Measurements from ENCODE around the gene ZNF800. TPM values are rescaled to one million over a fixed set of nuclear protein-coding genes. Genes with fewer than 3 reads are reported as not detected.

Gene ZNF800
- total RNA-seq, 1 donor = 37.5 TPM

- no peak overlapping the region for H3K4me3 ChIP-seq (ENCODE audit: low read depth, low read length)
- no peak for DNase-seq (ENCODE audit: low read depth)
- no peak for TF ChIP-seq CTCF (IDR thresholded peaks at IDR 0.05; ENCODE audit: insufficient read depth, low read length)
These were observed 49.9 kb downstream of the ZNF800 start for GRCh38 chr7:127342596-127342995.

GRCh38 chr7:127338122-127338521 is 54.4 kb downstream of the ZNF800 start:
- TF ChIP-seq CTCF (IDR thresholded peaks at IDR 0.05; ENCODE audit: insufficient read depth, low read length) = no peak
- no peak for DNase-seq (ENCODE audit: low read depth)
- no peak overlapping the region for H3K4me3 ChIP-seq (ENCODE audit: low read depth, low read length)

GRCh38 chr7:127337581-127337980 is 54.9 kb downstream of the ZNF800 start:
- no peak for TF ChIP-seq CTCF (IDR thresholded peaks at IDR 0.05; ENCODE audit: insufficient read depth, low read length)
- DNase-seq (ENCODE audit: low read depth) = no peak

GRCh38 chr7:127336458-127336857 is 56.0 kb downstream of the ZNF800 start:
- no peak overlapping the region for H3K4me3 ChIP-seq (ENCODE audit: low read depth, low read length)
- no peak for TF ChIP-seq CTCF (IDR thresholded peaks at IDR 0.05; ENCODE audit: insufficient read depth, low read length)
- no peak for DNase-seq (ENCODE audit: low read depth)

More at GRCh38 chr7:127337581-127337980, 54.9 kb downstream of the ZNF800 start:
- H3K4me3 ChIP-seq (ENCODE audit: low read depth, low read length) = no peak overlapping the region

GRCh38 chr7:127332880-127333279 is 59.6 kb downstream of the ZNF800 start:
- no peak for DNase-seq (ENCODE audit: low read depth)
- no peak overlapping the region for H3K4me3 ChIP-seq (ENCODE audit: low read depth, low read length)
- no peak for TF ChIP-seq CTCF (IDR thresholded peaks at IDR 0.05; ENCODE audit: insufficient read depth, low read length)

- no peak for DNase-seq (ENCODE audit: low read depth)
- no peak overlapping the region for H3K4me3 ChIP-seq (ENCODE audit: low read depth, low read length)
- TF ChIP-seq CTCF (IDR thresholded peaks at IDR 0.05; ENCODE audit: insufficient read depth, low read length) = no peak
These were observed 62.4 kb downstream of the ZNF800 start for GRCh38 chr7:127330070-127330469.

- no peak overlapping the region for H3K4me3 ChIP-seq (ENCODE audit: low read depth, low read length)
- no peak for TF ChIP-seq CTCF (IDR thresholded peaks at IDR 0.05; ENCODE audit: insufficient read depth, low read length)
- DNase-seq (ENCODE audit: low read depth) = no peak
These were observed 69.5 kb downstream of the ZNF800 start for GRCh38 chr7:127322832-127323493.
